Measurements from ENCODE around the gene ADAM11. TPM values are rescaled to one million over a fixed set of nuclear protein-coding genes. Genes with fewer than 3 reads are reported as not detected.
A peak's percentile ranks its signal among the peaks of the same experiment; 100 is the strongest.

ADAM11 gene
- total and polyA plus RNA-seq, 2 of the 13 experiments (the other 11 are each of a cell fraction or from before 2014, with no cell fraction given): 0.38 to 0.91 TPM

- TF ChIP-seq ZBTB49 (CRISPR knock-in tag; IDR thresholded peaks at IDR 0.05; ENCODE audit: borderline replicate concordance): no peak
- TF ChIP-seq TAF1 (CRISPR knock-in tag; IDR thresholded peaks at IDR 0.05): peak; percentile 44; the same call in 1 of the 2 replicates
- TF ChIP-seq ZFP82 (CRISPR knock-in tag; IDR thresholded peaks at IDR 0.05; ENCODE audit: borderline replicate concordance): no peak
- TF ChIP-seq CC2D1A (CRISPR knock-in tag; IDR thresholded peaks at IDR 0.05): no peak
- 0 out of 2 replicates have a peak, but pooled peaks have one; percentile 31 for TF ChIP-seq ZNF275 (CRISPR knock-in tag; IDR thresholded peaks at IDR 0.05; ENCODE audit: borderline replicate concordance)
- no peak for TF ChIP-seq ZNF720 (CRISPR knock-in tag; IDR thresholded peaks at IDR 0.05)
- TF ChIP-seq SMAD1 (CRISPR knock-in tag; IDR thresholded peaks at IDR 0.05; ENCODE audit: borderline replicate concordance, low read depth): no peak
- no peak for TF ChIP-seq RAD51 (IDR thresholded peaks at IDR 0.05; ENCODE audit: borderline replicate concordance)
- TF ChIP-seq ZNF772 (CRISPR knock-in tag; IDR thresholded peaks at IDR 0.05): no peak
- TF ChIP-seq NFYC (CRISPR knock-in tag; IDR thresholded peaks at IDR 0.05): 0 out of 2 replicates have a peak, but pooled peaks have one; percentile 30
- TF ChIP-seq KDM1A (CRISPR knock-in tag; IDR thresholded peaks at IDR 0.05): no peak
- TF ChIP-seq ZNF572 (CRISPR knock-in tag; IDR thresholded peaks at IDR 0.05): peak; percentile 92; the same call in 1 of the 2 replicates
- peak; percentile 84 for TF ChIP-seq ATF2 (CRISPR knock-in tag; IDR thresholded peaks at IDR 0.05)
- no peak for TF ChIP-seq MTA3 (CRISPR knock-in tag; IDR thresholded peaks at IDR 0.05)
- TF ChIP-seq TP53 (CRISPR knock-in tag; conservative IDR thresholded peaks at IDR 0.05): no peak
- TF ChIP-seq E2F1 (CRISPR knock-in tag; IDR thresholded peaks at IDR 0.05): no peak
- TF ChIP-seq STAG1 (CRISPR knock-in tag; IDR thresholded peaks at IDR 0.05): peak; percentile 82
- no peak for TF ChIP-seq LRRFIP1 (CRISPR knock-in tag; conservative IDR thresholded peaks at IDR 0.05)
- TF ChIP-seq ZBTB21 (CRISPR knock-in tag; IDR thresholded peaks at IDR 0.05): peak; percentile 45; the same call in 1 of the 2 replicates
- no peak for TF ChIP-seq HOXA9 (CRISPR knock-in tag; IDR thresholded peaks at IDR 0.05; ENCODE audit: borderline replicate concordance)
Observed at GRCh38 chr17:44779211-44780025, 20.6 kb downstream of the ADAM11 start (continued).
